HepG2 (cell line): ENCODE data around the gene SLC16A5. TPM values are rescaled to one million over a fixed set of nuclear protein-coding genes. Genes with fewer than 3 reads are reported as not detected.

Experiments used
- ATAC-seq: fragments of 200-7000 bp; cut with Tn5 transposase; 3 replicates; pipeline ENCODE4 v1.9.1; 2020; ENCODE audit warnings: mild to moderate bottlenecking, moderate library complexity
- BruUV-seq: library from RNA; stranded (reverse); fragments of 400-500 nt; replicated peaks from 2 replicates; lab custom pipeline; 2021; lab: Mats Ljungman, UMichigan
- CTCF ChIA-PET: fragments of 300-600 bp; formaldehyde crosslinking; extraction: SDS; loops from one replicate; lab custom pipeline; 2021; ENCODE audit warnings: low total read pairs, inconsistent platforms, low intra/inter-chr PET ratio; lab: Yijun Ruan, JAX
- POLR2A ChIA-PET: fragments of 350-600 bp; sonication (Branson Sonifier 250); formaldehyde crosslinking; loops from one replicate; lab custom pipeline; 2020; ENCODE audit warnings: antibody characterized with exemption, inconsistent platforms; lab: Yijun Ruan, JAX
- DNase-seq: peaks from one replicate; pipeline ENCODE4 v3.0.0-alpha.2; 2015; ENCODE audit warnings: low spot score
- FAIRE-seq: peaks from 3 replicates; lab custom pipeline; 2011; peaks lifted over from hg19 to GRCh38; lab: Jason Lieb, UNC
- H2AFZ ChIP-seq: one replicate; pipeline ENCODE4 v1.6.1; 2011; ENCODE audit warnings: low read length, inconsistent platforms
- H3K27ac ChIP-seq: fragments of 300-600 bp; 3 replicates; pipeline ENCODE4 v1.8.0; 2011; ENCODE audit warnings: mixed run types, mild to moderate bottlenecking, mixed read lengths, low read length, inconsistent platforms; ENCODE audit not compliant: insufficient read depth; ENCODE audit errors: extremely low read length
- H3K27me3 ChIP-seq, 2 experiments: fragments of 200-600 bp in 1 of 2; 2 replicates in 1 of 2; 3 replicates in 1 of 2; pipeline versions ENCODE4 v1.6.0 to v1.8.0; 2011; ENCODE audit warnings: low read length in 2 of 2, mild to moderate bottlenecking in 2 of 2, moderate library complexity in 2 of 2, inconsistent platforms in 1 of 2; ENCODE audit not compliant: insufficient read depth in 2 of 2, control insufficient read depth in 1 of 2
- H3K36me3 ChIP-seq, 2 experiments: fragments of 200-600 bp in 1 of 2; replicated peaks in 1 of 2; 2 replicates in 1 of 2; 3 replicates in 1 of 2; pipeline versions ENCODE4 v1.5.1 to v1.8.0; 2011; ENCODE audit warnings: low read length in 2 of 2, inconsistent platforms in 1 of 2; ENCODE audit not compliant: insufficient read depth in 2 of 2, control insufficient read depth in 1 of 2
- H3K4me1 ChIP-seq: 2 replicates; pipeline ENCODE4 v1.5.1; 2012; ENCODE audit warnings: low read length, inconsistent platforms; ENCODE audit not compliant: insufficient read depth
- H3K4me2 ChIP-seq: 2 replicates; pipeline ENCODE4 v1.6.0; 2011; ENCODE audit warnings: low read depth, low read length, inconsistent platforms
- H3K4me3 ChIP-seq, 3 experiments: fragments of 200-600 bp in 1 of 3; sonication (generic), shearing (Covaris generic) in 1 of 3; replicated peaks in 1 of 3; 2 replicates each; pipeline ENCODE4 v1.5.1; 2011 to 2016; ENCODE audit warnings: low read length in 3 of 3, inconsistent platforms in 2 of 3, low read depth in 2 of 3, mild to moderate bottlenecking in 2 of 3, control low read depth in 1 of 3, mixed read lengths in 1 of 3; ENCODE audit not compliant: insufficient read depth in 1 of 3
- H3K79me2 ChIP-seq: one replicate; pipeline ENCODE4 v1.6.1; 2011; ENCODE audit warnings: low read length, inconsistent platforms; ENCODE audit not compliant: insufficient read depth
- H3K9ac ChIP-seq: 2 replicates; pipeline ENCODE4 v1.6.0; 2011; ENCODE audit warnings: mild to moderate bottlenecking, low read depth, low read length, inconsistent platforms; ENCODE audit not compliant: insufficient read depth
- H3K9me3 ChIP-seq: 2 replicates; pipeline ENCODE4 v1.5.1; 2012; ENCODE audit warnings: mild to moderate bottlenecking, low read length
- H4K20me1 ChIP-seq: 2 replicates; pipeline ENCODE4 v1.6.0; 2011; ENCODE audit warnings: inconsistent platforms, mild to moderate bottlenecking, low read length, moderate library complexity; ENCODE audit not compliant: insufficient read depth
- CREBL2 ChIP-seq: sonication (generic); formaldehyde crosslinking; IDR thresholded peaks from 2 replicates; pipeline ENCODE4 v1.8.1; 2023; ENCODE audit warnings: missing genetic modification reagents, mild to moderate bottlenecking, borderline replicate concordance
- DPF2 ChIP-seq: sonication (generic); formaldehyde crosslinking; IDR thresholded peaks from 2 replicates; pipeline ENCODE4 v1.4.0; 2020; ENCODE audit warnings: mild to moderate bottlenecking, low read depth, missing genetic modification reagents, borderline replicate concordance
- EZH2 ChIP-seq: conservative IDR thresholded peaks from 2 replicates; pipeline ENCODE4 v1.6.1; 2012; ENCODE audit warnings: mild to moderate bottlenecking, low read depth, low read length, moderate library complexity
- GFI1 ChIP-seq: sonication (generic); formaldehyde crosslinking; IDR thresholded peaks from 2 replicates; pipeline ENCODE4 v1.5.0; 2020; ENCODE audit warnings: missing genetic modification reagents, mild to moderate bottlenecking, borderline replicate concordance
- SAP130 ChIP-seq: IDR thresholded peaks from 2 replicates; pipeline ENCODE4 v1.6.1; 2016; ENCODE audit warnings: low read depth
- ZMYM3 ChIP-seq: sonication (generic); formaldehyde crosslinking; IDR thresholded peaks from 2 replicates; pipeline ENCODE4 v1.5.1; 2020; ENCODE audit warnings: mild to moderate bottlenecking, missing genetic modification reagents
- ZNF33B ChIP-seq: sonication (generic); formaldehyde crosslinking; IDR thresholded peaks from 2 replicates; pipeline ENCODE4 v1.5.1; 2020; ENCODE audit warnings: mild to moderate bottlenecking, missing genetic modification reagents
- ZNF382 ChIP-seq: sonication (generic); formaldehyde crosslinking; IDR thresholded peaks from 2 replicates; pipeline ENCODE4 v1.5.0; 2020; ENCODE audit warnings: missing genetic modification reagents, mild to moderate bottlenecking, borderline replicate concordance
- ZNF782 ChIP-seq: sonication (generic); formaldehyde crosslinking; IDR thresholded peaks from 2 replicates; pipeline ENCODE4 v1.4.0; 2020; ENCODE audit warnings: missing genetic modification reagents, mild to moderate bottlenecking, borderline replicate concordance
- WGBS: methylation state at CpG from one replicate; pipeline ENCODE4 v1.1.6; 2017; ENCODE audit warnings: low lambda C conversion rate; 5-methylcytosine and 5-hydroxymethylcytosine counted together
- in situ Hi-C: cut with HindIII; loops from 2 replicates; pipeline ENCODE4 v1.10.0; 2017; ENCODE audit warnings: low pct_unique_long_range_greater_than_20kb; ENCODE audit not compliant: extremely low pct_ligation_motif_present
- intact Hi-C: fragments of 100-400 bp; cut with micrococcal nuclease; formaldehyde crosslinking; loops from one replicate; pipeline ENCODE4 v1.10.0; 2022; ENCODE audit not compliant: unreplicated experiment
- polyA plus RNA-seq, 8 experiments: library from polyadenylated mRNA; depleted of rRNA in 3 of 8; stranded (reverse) in 7 of 8; unstranded in 1 of 8; fragments of >200 nt; fragmentation: Illumina TruSeq in 4 of 8; extraction: Trizol in 4 of 8; gene quantifications; 2 replicates each; pipeline versions ENCODE4 v1.2.1 to v1.2.3, GENCODE V29; 2011 to 2016; ENCODE audit warnings: low read depth in 4 of 8, missing spikeins in 1 of 8, mixed read lengths in 1 of 8; ENCODE audit not compliant: insufficient read depth in 1 of 8
- total RNA-seq, 5 experiments: library from RNA; depleted of rRNA; stranded (reverse); fragments of >200 nt; fragmentation: Illumina TruSeq; extraction: Trizol; gene quantifications; 2 replicates each; pipeline ENCODE4 v1.2.3, GENCODE V29; 2016; ENCODE audit warnings: low read depth in 1 of 5
- TF ChIP-seq, protein P1 (sequence below): sonication (generic); formaldehyde crosslinking; IDR thresholded peaks from 2 replicates; pipeline ENCODE4; 2020; ENCODE audit warnings: missing genetic modification reagents, mild to moderate bottlenecking, borderline replicate concordance
- TF ChIP-seq, protein P2 (sequence below): sonication (generic); formaldehyde crosslinking; IDR thresholded peaks from 2 replicates; pipeline ENCODE4 v1.8.0; 2022; ENCODE audit warnings: missing genetic modification reagents, mild to moderate bottlenecking, borderline replicate concordance
- TF ChIP-seq, protein P3 (sequence below), 2 experiments: IDR thresholded peaks; 2 replicates each; pipeline ENCODE4 v1.6.1; 2011 to 2012; ENCODE audit warnings: low read length in 2 of 2, borderline replicate concordance in 1 of 2, low read depth in 1 of 2, mild to moderate bottlenecking in 1 of 2, moderate library complexity in 1 of 2

Gene SLC16A5
- total and polyA plus RNA-seq, 2 of the 13 experiments (the other 11 are each of a cell fraction or from before 2014, with no cell fraction given): 0.69 to 5.6 TPM

DNA sequence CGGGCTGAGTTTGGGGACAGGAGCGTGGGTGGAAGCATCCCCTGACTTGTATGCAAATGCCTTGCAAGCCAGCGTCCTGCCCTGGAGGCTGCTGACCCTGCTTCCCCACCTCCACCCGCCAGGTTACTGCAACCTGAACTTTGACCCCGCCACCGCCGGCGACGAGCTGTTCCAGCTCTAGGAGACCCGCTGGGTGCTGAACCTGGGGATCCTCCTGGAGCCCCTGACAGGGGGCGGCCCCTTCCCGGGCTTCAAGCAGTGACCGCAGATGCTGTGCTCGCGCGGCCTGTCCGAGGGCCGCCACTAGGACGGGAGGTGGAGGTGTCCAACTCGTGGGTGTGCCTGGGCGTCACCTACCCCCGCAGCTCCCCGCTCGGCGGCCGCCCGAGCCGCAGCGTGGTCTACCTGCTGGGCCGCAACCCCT is 10.7 kb upstream of the SLC16A5 start (continued):
- 0 out of 2 replicates have a peak, but pooled peaks have one; percentile 39 for TF ChIP-seq ZNF782 (CRISPR knock-in tag)
- TF ChIP-seq SAP130 (CRISPR knock-in tag): peak; percentile 76
- 0 out of 2 replicates have a peak, but pooled peaks have one; percentile 64 for TF ChIP-seq ZNF33B (CRISPR knock-in tag)
- TF ChIP-seq DPF2 (CRISPR knock-in tag): peak; percentile 81; the same call in 1 of the 2 replicates
- TF ChIP-seq, all 625 proteins: peak for 187

GRCh38 chr17:75077496-75078283 is 10.1 kb upstream of the SLC16A5 start:
- intact Hi-C loops (no loop called here), in situ Hi-C loops (no loop called here)
- DNase-seq: no peak
- BruUV-seq: no TSS peak
- no peak overlapping the region for H2AFZ ChIP-seq
- H3K9ac ChIP-seq: peak overlapping the region; percentile 53
- no peaks in the 10 kb centered on the region for H4K20me1 ChIP-seq
- no peak for FAIRE-seq
- peak overlapping the region; percentile 79 for H3K4me2 ChIP-seq
- no peaks in the 10 kb centered on the region for H3K79me2 ChIP-seq
- no peaks in the 10 kb centered on the region for H3K9me3 ChIP-seq
- CTCF ChIA-PET: no interaction called here
- no peak overlapping the region for H3K27ac ChIP-seq
- no peak; the same call in 2 of the 3 replicates for ATAC-seq
- no peaks in the 10 kb centered on the region for H3K36me3 ChIP-seq
- POLR2A ChIA-PET: interaction anchor here (0.6 to 3.6 kb wide), 22 partner anchors 8 to 321 kb away, joined by 3 to 19 read pairs (median 5); partner anchors contain the start of genes ARMC7, FDXR, MRPL58 and NT5C
- H3K27me3 ChIP-seq: peaks cover 0 to 37% of the 10 kb centered on the region in 2 experiments; a peak in 3 of 5 replicates
- H3K4me1 ChIP-seq: peaks cover 92% of the 10 kb centered on the region
- H3K4me3 ChIP-seq: peak overlapping the region; percentile 32 to 66 (median 46); a peak in 5 of 6 replicates
- 84% methylated on average over 52 of the region's 53 CpGs for WGBS
- no peak for TF ChIP-seq ZNF382
- no peak for TF ChIP-seq CREBL2 (CRISPR knock-in tag)
- no peak for TF ChIP-seq EZH2
- no peak for TF ChIP-seq GFI1 (CRISPR knock-in tag)
- TF ChIP-seq ZMYM3 (CRISPR knock-in tag): no peak
- TF ChIP-seq, protein P1, sequence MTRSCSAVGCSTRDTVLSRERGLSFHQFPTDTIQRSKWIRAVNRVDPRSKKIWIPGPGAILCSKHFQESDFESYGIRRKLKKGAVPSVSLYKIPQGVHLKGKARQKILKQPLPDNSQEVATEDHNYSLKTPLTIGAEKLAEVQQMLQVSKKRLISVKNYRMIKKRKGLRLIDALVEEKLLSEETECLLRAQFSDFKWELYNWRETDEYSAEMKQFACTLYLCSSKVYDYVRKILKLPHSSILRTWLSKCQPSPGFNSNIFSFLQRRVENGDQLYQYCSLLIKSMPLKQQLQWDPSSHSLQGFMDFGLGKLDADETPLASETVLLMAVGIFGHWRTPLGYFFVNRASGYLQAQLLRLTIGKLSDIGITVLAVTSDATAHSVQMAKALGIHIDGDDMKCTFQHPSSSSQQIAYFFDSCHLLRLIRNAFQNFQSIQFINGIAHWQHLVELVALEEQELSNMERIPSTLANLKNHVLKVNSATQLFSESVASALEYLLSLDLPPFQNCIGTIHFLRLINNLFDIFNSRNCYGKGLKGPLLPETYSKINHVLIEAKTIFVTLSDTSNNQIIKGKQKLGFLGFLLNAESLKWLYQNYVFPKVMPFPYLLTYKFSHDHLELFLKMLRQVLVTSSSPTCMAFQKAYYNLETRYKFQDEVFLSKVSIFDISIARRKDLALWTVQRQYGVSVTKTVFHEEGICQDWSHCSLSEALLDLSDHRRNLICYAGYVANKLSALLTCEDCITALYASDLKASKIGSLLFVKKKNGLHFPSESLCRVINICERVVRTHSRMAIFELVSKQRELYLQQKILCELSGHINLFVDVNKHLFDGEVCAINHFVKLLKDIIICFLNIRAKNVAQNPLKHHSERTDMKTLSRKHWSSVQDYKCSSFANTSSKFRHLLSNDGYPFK (CRISPR knock-in tag): 0 out of 2 replicates have a peak, but pooled peaks have one; percentile 0
- TF ChIP-seq, protein P2, sequence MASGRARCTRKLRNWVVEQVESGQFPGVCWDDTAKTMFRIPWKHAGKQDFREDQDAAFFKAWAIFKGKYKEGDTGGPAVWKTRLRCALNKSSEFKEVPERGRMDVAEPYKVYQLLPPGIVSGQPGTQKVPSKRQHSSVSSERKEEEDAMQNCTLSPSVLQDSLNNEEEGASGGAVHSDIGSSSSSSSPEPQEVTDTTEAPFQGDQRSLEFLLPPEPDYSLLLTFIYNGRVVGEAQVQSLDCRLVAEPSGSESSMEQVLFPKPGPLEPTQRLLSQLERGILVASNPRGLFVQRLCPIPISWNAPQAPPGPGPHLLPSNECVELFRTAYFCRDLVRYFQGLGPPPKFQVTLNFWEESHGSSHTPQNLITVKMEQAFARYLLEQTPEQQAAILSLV (CRISPR knock-in tag): no peak
- TF ChIP-seq, protein P3, sequence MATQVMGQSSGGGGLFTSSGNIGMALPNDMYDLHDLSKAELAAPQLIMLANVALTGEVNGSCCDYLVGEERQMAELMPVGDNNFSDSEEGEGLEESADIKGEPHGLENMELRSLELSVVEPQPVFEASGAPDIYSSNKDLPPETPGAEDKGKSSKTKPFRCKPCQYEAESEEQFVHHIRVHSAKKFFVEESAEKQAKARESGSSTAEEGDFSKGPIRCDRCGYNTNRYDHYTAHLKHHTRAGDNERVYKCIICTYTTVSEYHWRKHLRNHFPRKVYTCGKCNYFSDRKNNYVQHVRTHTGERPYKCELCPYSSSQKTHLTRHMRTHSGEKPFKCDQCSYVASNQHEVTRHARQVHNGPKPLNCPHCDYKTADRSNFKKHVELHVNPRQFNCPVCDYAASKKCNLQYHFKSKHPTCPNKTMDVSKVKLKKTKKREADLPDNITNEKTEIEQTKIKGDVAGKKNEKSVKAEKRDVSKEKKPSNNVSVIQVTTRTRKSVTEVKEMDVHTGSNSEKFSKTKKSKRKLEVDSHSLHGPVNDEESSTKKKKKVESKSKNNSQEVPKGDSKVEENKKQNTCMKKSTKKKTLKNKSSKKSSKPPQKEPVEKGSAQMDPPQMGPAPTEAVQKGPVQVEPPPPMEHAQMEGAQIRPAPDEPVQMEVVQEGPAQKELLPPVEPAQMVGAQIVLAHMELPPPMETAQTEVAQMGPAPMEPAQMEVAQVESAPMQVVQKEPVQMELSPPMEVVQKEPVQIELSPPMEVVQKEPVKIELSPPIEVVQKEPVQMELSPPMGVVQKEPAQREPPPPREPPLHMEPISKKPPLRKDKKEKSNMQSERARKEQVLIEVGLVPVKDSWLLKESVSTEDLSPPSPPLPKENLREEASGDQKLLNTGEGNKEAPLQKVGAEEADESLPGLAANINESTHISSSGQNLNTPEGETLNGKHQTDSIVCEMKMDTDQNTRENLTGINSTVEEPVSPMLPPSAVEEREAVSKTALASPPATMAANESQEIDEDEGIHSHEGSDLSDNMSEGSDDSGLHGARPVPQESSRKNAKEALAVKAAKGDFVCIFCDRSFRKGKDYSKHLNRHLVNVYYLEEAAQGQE (IDR thresholded peaks at IDR 0.05; ENCODE audit: borderline replicate concordance in 1 of 2, low read depth in 1 of 2, low read length in 2 of 2): no peak
